CD4-positive, alpha-beta T cell treated with Interferon alpha-2 for 1 hour (primary cell): ENCODE results near the gene NMRAL1.

ENCODE experiments used
- DNase-seq, 2 donors: peaks; one replicate each; pipeline ENCODE4 v3.0.0-alpha.2; 2020 to 2022

The NMRAL1 gene

DNA sequence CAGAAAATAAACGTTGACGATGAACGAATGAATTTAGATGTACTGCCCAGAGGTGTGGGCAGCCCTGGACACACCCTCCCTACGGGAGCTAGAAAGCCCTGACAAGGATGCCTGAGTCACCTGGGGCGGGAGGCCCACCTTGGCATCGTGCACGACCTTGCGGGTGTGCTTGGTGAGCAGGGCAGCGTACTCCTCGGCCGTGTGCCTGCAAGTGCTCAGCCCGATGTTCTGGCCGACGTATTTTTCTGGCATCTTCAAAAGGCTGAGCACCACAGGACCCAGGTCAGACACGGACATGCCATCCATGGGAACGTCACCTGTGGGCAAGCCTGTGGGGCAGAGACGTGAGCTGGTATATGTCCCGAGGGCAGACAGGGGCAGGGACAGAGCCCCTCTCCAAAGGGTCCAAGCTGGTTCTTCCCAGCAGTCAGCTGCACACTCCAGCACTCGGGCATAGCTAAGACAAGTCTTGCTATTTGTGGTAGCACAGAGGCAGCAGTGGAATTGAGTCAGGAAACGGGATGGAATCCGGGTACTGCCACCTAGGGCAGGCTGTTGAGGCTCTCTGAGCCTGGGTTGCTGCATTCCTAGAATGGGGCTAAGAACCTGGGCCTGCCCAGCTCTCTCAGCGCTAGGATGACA is 10.8 kb downstream of the NMRAL1 start:
- no peak for DNase-seq

DNA sequence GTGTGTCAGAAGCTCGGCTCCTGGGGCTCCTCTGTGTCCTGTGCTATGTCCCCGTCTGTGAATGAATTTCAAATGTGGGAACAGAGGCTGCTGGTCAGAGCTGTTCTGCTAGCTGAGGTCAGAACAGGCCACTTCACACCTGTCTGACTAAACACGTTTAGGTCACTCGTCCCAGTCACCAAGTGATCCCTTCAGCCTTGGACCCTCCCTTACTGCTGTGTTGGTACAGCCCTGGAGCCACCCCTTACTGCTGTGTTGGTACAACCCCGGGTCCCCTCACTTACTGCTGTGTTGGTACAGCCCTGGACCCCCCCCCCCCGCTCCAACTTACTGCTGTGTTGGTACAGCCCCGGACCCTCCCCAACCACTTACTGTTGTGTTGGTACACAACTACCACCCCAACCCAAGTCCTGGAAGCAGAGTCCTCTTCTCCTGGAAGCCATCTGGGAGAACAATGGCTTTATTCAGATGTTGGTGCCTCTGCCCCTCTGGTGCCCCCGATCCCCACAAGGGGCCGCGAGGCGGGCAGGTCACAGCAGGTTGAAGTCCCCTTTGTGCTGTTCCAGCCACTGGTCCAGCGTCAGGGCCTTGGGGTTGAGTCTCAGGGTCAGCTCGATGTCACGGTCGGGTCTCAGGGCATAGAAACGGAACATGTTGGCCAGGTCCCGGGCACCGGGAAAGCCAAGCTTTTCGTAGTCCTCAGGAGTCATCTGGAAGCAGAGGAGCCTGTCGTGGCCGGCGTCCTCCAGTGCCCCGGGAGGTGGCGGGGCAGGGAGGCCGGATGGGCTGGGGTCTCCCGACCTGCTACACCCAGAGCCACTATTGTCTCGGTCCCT is 13.0 kb downstream of the NMRAL1 start:
- DNase-seq = no peak

- DNase-seq = no peak
These were observed 13.5 kb downstream of the NMRAL1 start for GRCh38 chr16:4460936-4461249.

- DNase-seq = no peak
These were observed 18.5 kb downstream of the NMRAL1 start for GRCh38 chr16:4455951-4456350.

- no peak for DNase-seq
These were observed 19.3 kb downstream of the NMRAL1 start for GRCh38 chr16:4455081-4455480.

GRCh38 chr16:4454623-4455022 is 19.8 kb downstream of the NMRAL1 start:
- DNase-seq = no peak

DNA sequence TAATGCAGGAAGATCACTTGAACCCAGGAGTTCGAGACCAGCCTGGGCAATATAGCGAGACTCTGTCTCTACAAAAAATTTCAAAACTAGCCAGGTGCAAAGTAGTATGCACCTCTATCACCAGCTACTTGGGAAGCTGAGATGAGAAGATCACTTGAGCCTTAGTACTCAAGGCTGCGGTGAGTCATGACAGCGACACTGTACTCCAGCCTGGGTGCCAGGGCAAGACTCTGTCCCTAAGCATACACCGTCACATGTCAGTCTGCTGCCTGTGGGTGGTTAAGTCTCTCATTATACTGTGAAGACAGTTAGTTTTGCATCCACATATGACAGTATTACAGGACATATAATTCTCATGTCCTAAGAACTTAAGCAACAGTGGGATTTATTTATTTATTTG is 21.8 kb downstream of the NMRAL1 start:
- DNase-seq = no peak

GRCh38 chr16:4450931-4451519 is 23.4 kb downstream of the NMRAL1 start:
- DNase-seq = no peak

DNA sequence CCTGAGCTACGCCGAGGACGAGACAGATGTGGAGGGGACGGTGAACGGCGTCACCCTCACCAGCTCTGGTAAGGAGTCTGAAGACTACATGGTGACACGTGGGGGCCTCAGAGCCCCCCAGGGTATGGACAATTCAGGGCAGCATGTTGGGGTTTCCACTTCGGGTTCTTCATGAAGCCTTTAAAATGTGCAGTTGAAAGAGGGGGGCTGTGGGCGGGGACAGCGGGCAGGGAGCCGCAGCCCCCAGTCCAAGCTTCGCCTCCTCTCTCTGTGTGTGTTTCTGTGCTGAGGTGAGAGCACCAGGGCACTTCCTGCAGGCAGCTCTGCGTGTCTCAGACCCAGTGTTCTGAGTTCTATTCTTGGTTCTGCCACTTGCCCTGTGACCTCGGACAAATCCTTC is 24.0 kb downstream of the NMRAL1 start:
- no peak for DNase-seq

DNA sequence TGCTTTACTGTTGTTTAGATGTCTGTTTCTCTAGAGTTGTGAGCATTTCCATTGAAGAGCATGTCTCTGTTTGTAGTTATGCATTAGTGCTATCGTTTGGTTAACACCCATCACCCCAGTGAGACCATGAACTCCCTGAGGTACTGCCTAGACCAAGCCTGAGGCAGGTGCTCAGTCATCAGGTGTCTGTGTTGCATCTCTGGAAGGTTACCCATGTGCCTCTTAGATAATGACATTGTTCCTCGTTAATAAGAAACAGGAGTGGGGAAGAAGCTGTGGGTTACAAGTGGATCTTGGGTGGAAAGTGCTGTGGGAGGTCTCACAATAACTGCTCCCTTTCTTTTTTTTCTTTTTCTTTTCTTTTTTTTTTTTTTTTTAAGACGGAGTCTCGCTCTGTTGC is 30.4 kb downstream of the NMRAL1 start:
- no peak for DNase-seq

- DNase-seq = no peak
These were observed 31.2 kb downstream of the NMRAL1 start for GRCh38 chr16:4443271-4443670.

DNA sequence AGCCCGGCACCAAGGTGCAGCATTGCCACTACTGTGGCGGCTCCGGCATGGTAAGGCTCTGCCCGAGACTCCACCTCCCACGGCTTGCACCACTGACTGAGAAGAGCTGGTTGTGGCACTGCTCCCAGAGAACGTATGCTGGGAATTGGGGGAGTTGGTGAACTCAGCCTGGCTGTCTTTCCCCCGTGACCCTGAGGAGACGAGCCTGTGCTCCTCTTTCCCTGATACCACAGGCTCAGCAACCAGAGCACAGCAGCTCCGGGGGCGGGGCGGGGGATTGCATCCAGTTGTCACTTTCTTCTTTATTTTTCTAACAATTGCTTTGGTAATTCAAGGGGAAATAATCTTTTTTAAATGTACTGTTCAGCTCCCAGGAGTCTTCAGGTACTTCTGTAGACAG is 32.1 kb downstream of the NMRAL1 start:
- no peak for DNase-seq

DNA sequence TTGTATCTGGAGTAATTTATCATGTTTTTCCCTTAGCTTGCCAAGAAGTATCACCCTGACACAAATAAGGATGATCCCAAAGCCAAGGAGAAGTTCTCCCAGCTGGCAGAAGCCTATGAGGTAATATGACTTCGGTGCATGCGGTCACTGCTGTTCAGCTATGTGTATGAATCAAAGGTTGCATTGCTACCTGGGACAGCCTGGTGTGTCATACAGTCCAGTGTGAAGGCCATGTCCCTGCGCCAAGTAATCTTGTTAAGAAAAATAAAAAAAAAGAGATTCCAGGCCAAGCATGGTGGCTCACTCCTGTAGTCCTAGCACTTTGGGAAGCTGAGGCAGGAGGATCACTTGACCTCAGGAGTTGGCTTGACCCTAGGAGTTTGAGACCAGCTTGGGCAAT is 37.1 kb downstream of the NMRAL1 start:
- DNase-seq = no peak

GRCh38 chr16:4435337-4436067 is 38.9 kb downstream of the NMRAL1 start:
- no peak for DNase-seq

- DNase-seq = no peak
These were observed 40.3 kb downstream of the NMRAL1 start for GRCh38 chr16:4433914-4434787.

DNA sequence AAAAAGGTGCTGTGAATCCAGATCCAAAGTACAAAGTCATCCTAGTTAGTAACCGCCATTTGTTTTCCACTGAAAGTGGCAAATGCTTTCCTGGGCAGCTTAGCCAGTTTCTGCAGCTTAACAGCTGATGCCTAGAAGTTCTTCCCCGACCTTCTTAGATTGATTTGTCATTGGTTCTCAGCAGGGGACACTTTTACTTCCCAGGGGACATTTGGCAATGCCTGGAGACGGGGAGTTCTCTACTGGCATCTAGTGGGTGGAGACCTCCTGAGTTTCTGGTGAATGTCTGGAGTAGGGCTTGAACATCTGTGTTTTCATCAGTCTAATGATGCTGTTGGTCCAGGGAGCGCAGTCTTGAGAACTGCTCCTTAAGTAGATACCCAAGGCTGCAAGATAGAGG is 41.2 kb downstream of the NMRAL1 start:
- DNase-seq = no peak

DNA sequence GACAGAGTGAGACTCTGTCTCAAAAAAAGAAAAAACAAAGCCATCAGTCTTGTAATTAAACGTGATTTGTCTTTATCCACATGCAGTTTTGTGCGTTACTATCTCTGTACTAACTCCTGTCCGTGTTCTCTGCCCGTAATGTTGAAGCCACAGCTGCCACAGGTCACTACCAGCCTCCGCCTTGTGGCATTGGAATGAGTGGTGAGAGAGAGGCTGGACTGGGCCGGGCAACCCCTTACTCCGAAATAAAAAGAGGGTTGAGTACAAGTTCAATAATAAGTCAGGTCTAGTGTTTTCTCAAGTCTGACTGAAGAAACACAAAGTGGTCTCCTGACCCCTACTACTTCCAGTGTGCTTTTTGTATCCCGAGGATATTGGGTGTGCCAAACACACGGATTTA is 43.4 kb downstream of the NMRAL1 start:
- DNase-seq = no peak

GRCh38 chr16:4428500-4428899 is 45.9 kb downstream of the NMRAL1 start:
- no peak for DNase-seq

DNA sequence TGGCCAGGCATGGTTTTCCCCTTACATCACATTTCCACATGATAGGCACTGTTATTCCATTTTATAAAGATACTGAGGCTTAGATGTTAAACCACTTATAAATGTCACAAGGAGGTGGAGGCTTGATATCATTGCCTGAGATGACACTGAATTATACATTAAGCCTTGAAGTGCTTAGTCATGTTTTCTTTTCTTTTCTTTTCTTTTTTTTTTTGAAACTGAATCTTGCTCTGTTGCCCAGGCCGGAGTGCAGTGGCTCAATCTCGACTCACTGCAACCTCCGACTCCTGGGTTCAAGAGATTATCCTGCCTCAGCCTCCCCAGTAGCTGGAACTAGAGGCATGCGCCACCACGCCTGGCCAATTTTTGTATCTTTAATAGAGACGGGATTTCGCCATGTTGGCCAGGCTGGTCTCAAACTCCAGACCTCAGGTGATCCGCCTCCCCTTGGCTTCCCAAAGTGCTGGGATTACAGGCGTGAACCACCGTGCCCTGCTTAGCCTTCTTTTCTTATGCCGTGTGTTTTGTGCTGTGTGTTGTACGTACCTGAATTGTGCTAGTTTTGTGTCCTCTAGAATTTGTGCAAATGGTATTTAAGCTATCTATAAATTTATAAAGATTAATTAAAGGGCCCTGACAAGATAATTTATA is 47.6 kb downstream of the NMRAL1 start:
- no peak for DNase-seq

GRCh38 chr16:4426021-4426684 is 48.3 kb downstream of the NMRAL1 start:
- no peak for DNase-seq

DNA sequence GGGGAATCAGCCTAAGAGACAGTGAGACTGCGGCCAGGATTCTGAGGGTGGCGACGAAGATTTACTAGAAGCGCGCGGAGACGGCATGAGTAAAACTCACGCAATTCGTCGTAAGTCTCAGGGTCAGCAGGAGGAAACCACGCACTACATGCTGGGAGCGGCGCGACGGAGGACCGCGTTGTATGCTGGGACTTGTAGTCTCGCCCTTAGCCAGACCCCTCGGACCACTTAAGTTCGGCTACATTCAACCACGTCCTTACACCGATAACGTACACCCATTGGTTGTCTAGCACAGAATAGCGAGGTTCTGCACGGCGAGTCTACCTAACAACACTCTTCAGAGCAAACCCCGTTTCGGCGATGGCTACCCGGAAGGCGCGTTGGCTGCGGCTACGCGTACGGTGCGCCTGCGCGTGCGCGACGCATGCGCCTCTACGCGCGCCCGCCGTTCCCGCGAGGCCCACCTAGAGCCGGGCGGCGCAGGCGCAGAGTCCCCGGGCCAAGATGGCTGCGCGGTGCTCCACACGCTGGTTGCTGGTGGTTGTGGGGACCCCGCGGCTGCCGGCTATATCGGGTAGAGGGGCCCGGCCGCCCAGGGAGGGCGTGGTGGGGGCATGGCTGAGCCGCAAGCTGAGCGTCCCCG is 48.9 kb downstream of the NMRAL1 start, which contains the start of gene DNAJA3:
DNAJA3 (plus strand) TSS at position 491 of the 643 bp plus-strand sequence; CDS start at position 505, 14 bp downstream.
- DNase-seq = peak; percentile 92 to 93
